ENCODE measurements around the gene SCN8A. TPM values are rescaled to one million over a fixed set of nuclear protein-coding genes. Genes with fewer than 3 reads are reported as not detected.
A peak's percentile ranks its signal among the peaks of the same experiment; 100 is the strongest.

The SCN8A gene
- total and polyA plus RNA-seq, 4 donors: 0.06 to 0.77 (median 0.26) TPM

GRCh38 chr12:51589060-51589459, 2.0 kb upstream of the SCN8A start:
- Histone ChIP-seq H3K27ac (ENCODE audit: low read depth in 1 of 2, low read length in 1 of 2) (no peak overlapping the region), H3K27me3 (ENCODE audit: control insufficient read depth in 3 of 3, insufficient read depth in 3 of 3, low read length in 2 of 3) (peaks cover 0 to 15% (median 14%) of the 10 kb centered on the region in 3 donors), H3K36me3 (ENCODE audit: control insufficient read depth in 4 of 4, insufficient read depth in 4 of 4, low read length in 4 of 4) (no peaks in the 10 kb centered on the region), H3K9ac (ENCODE audit: insufficient read depth in 1 of 2, low read length in 2 of 2) (no peak overlapping the region), H3K4me1 (ENCODE audit: control insufficient read depth in 5 of 5, insufficient read depth in 5 of 5, low read length in 5 of 5) (peaks cover 0 to 6% (median 0%) of the 10 kb centered on the region in 5 donors), H3K9me3 (ENCODE audit: control insufficient read depth in 4 of 4, insufficient read depth in 3 of 4, low read length in 3 of 4) (no peaks in the 10 kb centered on the region), H3K4me3 (no peak overlapping the region)
- WGBS, 2 donors: 83 to 87% methylated on average over 5 of the region's 5 CpGs
- DNase-seq: no peak
- TF ChIP-seq CTCF (IDR thresholded peaks at IDR 0.05; ENCODE audit: control extremely low read depth, extremely low read depth): no peak
- no peak for ATAC-seq (ENCODE audit: insufficient read depth, low FRiP score)

- H3K27ac ChIP-seq (ENCODE audit: low read depth in 1 of 2, low read length in 1 of 2): no peak overlapping the region
- no peak for TF ChIP-seq CTCF (IDR thresholded peaks at IDR 0.05; ENCODE audit: control extremely low read depth, extremely low read depth)
- 86 to 90% methylated on average over 13 of the region's 13 CpGs for WGBS, 2 donors
- H3K4me3 ChIP-seq: no peak overlapping the region
- H3K36me3 ChIP-seq (ENCODE audit: control insufficient read depth in 4 of 4, insufficient read depth in 4 of 4, low read length in 4 of 4): no peaks in the 10 kb centered on the region
- no peak overlapping the region for H3K9ac ChIP-seq (ENCODE audit: insufficient read depth in 1 of 2, low read length in 2 of 2)
- peaks cover 0 to 6% (median 0%) of the 10 kb centered on the region in 5 donors for H3K4me1 ChIP-seq (ENCODE audit: control insufficient read depth in 5 of 5, insufficient read depth in 5 of 5, low read length in 5 of 5)
- peaks cover 0 to 15% (median 14%) of the 10 kb centered on the region in 3 donors for H3K27me3 ChIP-seq (ENCODE audit: control insufficient read depth in 3 of 3, insufficient read depth in 3 of 3, low read length in 2 of 3)
- no peaks in the 10 kb centered on the region for H3K9me3 ChIP-seq (ENCODE audit: control insufficient read depth in 4 of 4, insufficient read depth in 3 of 4, low read length in 3 of 4)
- ATAC-seq (ENCODE audit: insufficient read depth, low FRiP score): no peak
- no peak for DNase-seq
Observed at GRCh38 chr12:51589557-51590176, 1.4 kb upstream of the SCN8A start.

DNA sequence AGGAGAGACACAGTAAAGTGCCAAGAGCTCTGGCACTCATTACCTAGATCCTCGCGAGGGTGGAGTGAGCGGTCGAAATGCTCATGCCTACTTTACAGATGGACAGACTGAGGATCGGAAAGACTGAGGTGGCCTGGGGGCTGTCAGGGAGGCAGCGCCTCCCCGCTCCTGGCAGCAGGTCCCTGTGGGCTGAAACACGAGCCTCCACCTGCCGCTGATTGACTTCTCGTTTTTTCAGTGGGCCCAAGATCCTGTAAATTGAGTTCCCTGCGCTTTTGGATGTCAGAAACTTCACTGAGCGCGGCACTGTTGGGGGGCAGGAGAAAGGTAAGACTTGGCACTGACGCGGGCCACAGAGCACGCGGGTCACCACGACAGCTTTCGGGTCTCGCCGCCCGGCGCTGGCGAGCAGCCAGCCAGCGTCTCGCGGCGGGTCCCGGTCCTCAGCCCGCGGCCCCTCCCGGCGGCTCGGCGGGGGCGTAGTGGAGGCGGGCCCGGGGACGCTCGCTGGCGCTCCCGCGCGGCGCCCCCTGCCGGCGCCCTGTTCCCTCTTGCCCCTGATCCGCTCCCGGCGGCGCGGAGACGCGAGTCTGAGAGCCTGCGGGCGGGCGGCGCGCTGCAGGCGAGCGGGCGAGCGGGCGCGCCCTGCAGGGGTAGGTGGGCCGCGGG, 552 bp upstream of the SCN8A start:
- Histone ChIP-seq H3K27ac (ENCODE audit: low read depth in 1 of 2, low read length in 1 of 2) (no peak overlapping the region), H3K9ac (ENCODE audit: insufficient read depth in 1 of 2, low read length in 2 of 2) (no peak overlapping the region), H3K4me1 (ENCODE audit: control insufficient read depth in 5 of 5, insufficient read depth in 5 of 5, low read length in 5 of 5) (peaks cover 0 to 6% (median 0%) of the 10 kb centered on the region in 5 donors), H3K36me3 (ENCODE audit: control insufficient read depth in 4 of 4, insufficient read depth in 4 of 4, low read length in 4 of 4) (no peaks in the 10 kb centered on the region), H3K27me3 (ENCODE audit: control insufficient read depth in 3 of 3, insufficient read depth in 3 of 3, low read length in 2 of 3) (peaks cover 0 to 15% (median 14%) of the 10 kb centered on the region in 3 donors), H3K9me3 (ENCODE audit: control insufficient read depth in 4 of 4, insufficient read depth in 3 of 4, low read length in 3 of 4) (no peaks in the 10 kb centered on the region), H3K4me3 (no peak overlapping the region)
- WGBS, 2 donors: 3 to 5% methylated on average over 33 to 67 of the region's 67 CpGs
- TF ChIP-seq CTCF (IDR thresholded peaks at IDR 0.05; ENCODE audit: control extremely low read depth, extremely low read depth): no peak
- peak; percentile 62 for ATAC-seq (ENCODE audit: insufficient read depth, low FRiP score)
- DNase-seq: peak; percentile 44 to 74 (median 70)
